Measurements from ENCODE around the gene TRMT2A.

GRCh38 chr22:20155330-20156041 lies 38.5 kb upstream of the TRMT2A start:
- TF ChIP-seq POLR2AphosphoS5 (IDR thresholded peaks at IDR 0.05; ENCODE audit: low read depth, low read length) = no peak
- TF ChIP-seq, protein P1, sequence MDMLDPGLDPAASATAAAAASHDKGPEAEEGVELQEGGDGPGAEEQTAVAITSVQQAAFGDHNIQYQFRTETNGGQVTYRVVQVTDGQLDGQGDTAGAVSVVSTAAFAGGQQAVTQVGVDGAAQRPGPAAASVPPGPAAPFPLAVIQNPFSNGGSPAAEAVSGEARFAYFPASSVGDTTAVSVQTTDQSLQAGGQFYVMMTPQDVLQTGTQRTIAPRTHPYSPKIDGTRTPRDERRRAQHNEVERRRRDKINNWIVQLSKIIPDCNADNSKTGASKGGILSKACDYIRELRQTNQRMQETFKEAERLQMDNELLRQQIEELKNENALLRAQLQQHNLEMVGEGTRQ (IDR thresholded peaks at IDR 0.05; ENCODE audit: low read length) = no peak
- no peak for TF ChIP-seq EZH2 (IDR thresholded peaks at IDR 0.05; ENCODE audit: low read depth, low read length, severe bottlenecking)
- TF ChIP-seq, protein P2, sequence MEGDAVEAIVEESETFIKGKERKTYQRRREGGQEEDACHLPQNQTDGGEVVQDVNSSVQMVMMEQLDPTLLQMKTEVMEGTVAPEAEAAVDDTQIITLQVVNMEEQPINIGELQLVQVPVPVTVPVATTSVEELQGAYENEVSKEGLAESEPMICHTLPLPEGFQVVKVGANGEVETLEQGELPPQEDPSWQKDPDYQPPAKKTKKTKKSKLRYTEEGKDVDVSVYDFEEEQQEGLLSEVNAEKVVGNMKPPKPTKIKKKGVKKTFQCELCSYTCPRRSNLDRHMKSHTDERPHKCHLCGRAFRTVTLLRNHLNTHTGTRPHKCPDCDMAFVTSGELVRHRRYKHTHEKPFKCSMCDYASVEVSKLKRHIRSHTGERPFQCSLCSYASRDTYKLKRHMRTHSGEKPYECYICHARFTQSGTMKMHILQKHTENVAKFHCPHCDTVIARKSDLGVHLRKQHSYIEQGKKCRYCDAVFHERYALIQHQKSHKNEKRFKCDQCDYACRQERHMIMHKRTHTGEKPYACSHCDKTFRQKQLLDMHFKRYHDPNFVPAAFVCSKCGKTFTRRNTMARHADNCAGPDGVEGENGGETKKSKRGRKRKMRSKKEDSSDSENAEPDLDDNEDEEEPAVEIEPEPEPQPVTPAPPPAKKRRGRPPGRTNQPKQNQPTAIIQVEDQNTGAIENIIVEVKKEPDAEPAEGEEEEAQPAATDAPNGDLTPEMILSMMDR (IDR thresholded peaks at IDR 0.05; ENCODE audit: control extremely low read depth in 1 of 3, insufficient read depth in 1 of 3, low read depth in 1 of 3, low read length in 3 of 3) = no peak
- no peak for TF ChIP-seq YY1 (IDR thresholded peaks at IDR 0.05; ENCODE audit: low read depth, low read length)
- no peak for TF ChIP-seq TAF1 (IDR thresholded peaks at IDR 0.05; ENCODE audit: low read depth, low read length)
- TF ChIP-seq FOSL1 (IDR thresholded peaks at IDR 0.05; ENCODE audit: insufficient read depth, low read depth, low read length) = no peak
